Esophagus squamous epithelium (tissue), 5 donors: ENCODE data around the gene CRB1. TPM values are rescaled to one million over a fixed set of nuclear protein-coding genes. Genes with fewer than 3 reads are reported as not detected.

Source experiments
- DNase-seq: peaks from one replicate; lab custom pipeline; 2025; lab: John Stamatoyannopoulos, UW
- H3K27ac ChIP-seq, 4 donors: fragments of 200-600 bp; sonication (generic); one replicate each; pipeline ENCODE4 v1.5.1; 2016 to 2019; ENCODE audit warnings: mild to moderate bottlenecking in 1 of 4
- H3K27me3 ChIP-seq, 4 donors: fragments of 200-600 bp; sonication (generic); 1 replicate in 3 of 4; 2 replicates in 1 of 4; pipeline versions ENCODE4 v1.5.1 to v1.6.0; 2017 to 2021; ENCODE audit warnings: antibody characterized with exemption in 1 of 4
- H3K36me3 ChIP-seq, 3 donors: fragments of 200-600 bp; sonication (generic); one replicate each; pipeline ENCODE4 v1.5.1; 2016 to 2019
- H3K4me1 ChIP-seq, 3 donors: fragments of 200-600 bp; sonication (generic); one replicate each; pipeline ENCODE4 v1.5.1; 2017 to 2019
- H3K4me3 ChIP-seq, 4 donors: fragments of 200-600 bp; sonication (generic); 1 replicate in 3 of 4; 2 replicates in 1 of 4; pipeline ENCODE4 v1.5.1; 2016 to 2019; ENCODE audit warnings: mild to moderate bottlenecking in 2 of 4, moderate library complexity in 1 of 4
- H3K9me3 ChIP-seq, 3 donors: fragments of 200-600 bp; sonication (generic); one replicate each; pipeline ENCODE4 v1.5.1; 2016 to 2019
- CTCF ChIP-seq, 6 experiments: fragments of 450-650 bp in 4 of 6; fragments of 200-600 bp in 2 of 6; sonication (generic) in 2 of 6; IDR thresholded peaks; one replicate each; pipeline ENCODE4 v1.5.1; 2016 to 2019; ENCODE audit warnings: antibody characterized with exemption in 6 of 6, mild to moderate bottlenecking in 4 of 6, moderate library complexity in 4 of 6
- POLR2A ChIP-seq, 4 donors: fragments of 450-650 bp; IDR thresholded peaks; one replicate each; pipeline ENCODE4 v1.6.1; 2017; ENCODE audit warnings: antibody characterized with exemption in 4 of 4, mild to moderate bottlenecking in 4 of 4, moderate library complexity in 3 of 4
- WGBS, 2 donors: methylation state at CpG; one replicate each; pipeline ENCODE4 v1.1.5; 2018; 5-methylcytosine and 5-hydroxymethylcytosine counted together
- intact Hi-C: fragments of 100-400 bp; cut with DNase I; formaldehyde crosslinking; loops from one replicate; pipeline ENCODE4 v1.15.0; 2022
- total RNA-seq, 4 donors: library from RNA; depleted of rRNA; stranded (reverse); fragments of >200 nt; gene quantifications; one replicate each; pipeline ENCODE4 v1.1.0, GENCODE V29; 2016
- donor health status: DM: yes; HTN: yes; CAD: no.

The CRB1 gene
- total RNA-seq, 4 donors from 2014 or later, result 0.19 TPM; not detected in 3

GRCh38 chr1:197384471-197384870 lies 116.4 kb downstream of the CRB1 start:
- WGBS, 2 donors, result 61 to 62% methylated on average over 6 of the region's 6 CpGs
- intact Hi-C loops, result no loop called here
- no peak for TF ChIP-seq POLR2A (IDR thresholded peaks at IDR 0.05)
- TF ChIP-seq CTCF (IDR thresholded peaks at IDR 0.05), result no peak

GRCh38 chr1:197388801-197389200 lies 120.7 kb downstream of the CRB1 start:
- no peak overlapping the region for H3K4me3 ChIP-seq
- intact Hi-C loops, result no loop called here
- no peaks in the 10 kb centered on the region for H3K4me1 ChIP-seq
- TF ChIP-seq POLR2A (IDR thresholded peaks at IDR 0.05) (no peak), CTCF (IDR thresholded peaks at IDR 0.05) (no peak)
- 79 to 83% methylated on average over 1 of the region's 1 CpG for WGBS, 2 donors
- no peak for DNase-seq
- no peaks in the 10 kb centered on the region for H3K36me3 ChIP-seq
- no peak overlapping the region for H3K27ac ChIP-seq
- H3K9me3 ChIP-seq, result no peaks in the 10 kb centered on the region
- no peaks in the 10 kb centered on the region for H3K27me3 ChIP-seq

More at GRCh38 chr1:197384471-197384870, 116.4 kb downstream of the CRB1 start:
- H3K4me1 ChIP-seq, result no peaks in the 10 kb centered on the region
- no peak for DNase-seq
- H3K27me3 ChIP-seq, result no peaks in the 10 kb centered on the region
- no peaks in the 10 kb centered on the region for H3K36me3 ChIP-seq
- H3K4me3 ChIP-seq, result no peak overlapping the region
- no peaks in the 10 kb centered on the region for H3K9me3 ChIP-seq
- H3K27ac ChIP-seq, result no peak overlapping the region

- intact Hi-C loops, result no loop called here
- no peak for DNase-seq
- Histone ChIP-seq H3K36me3 (no peaks in the 10 kb centered on the region), H3K4me1 (no peaks in the 10 kb centered on the region), H3K9me3 (no peaks in the 10 kb centered on the region), H3K27ac (no peak overlapping the region), H3K27me3 (no peaks in the 10 kb centered on the region), H3K4me3 (no peak overlapping the region)
- WGBS, 2 donors, result 31 to 42% methylated on average over 2 of the region's 2 CpGs
- TF ChIP-seq POLR2A (IDR thresholded peaks at IDR 0.05) (no peak), CTCF (IDR thresholded peaks at IDR 0.05) (no peak)
Observed at GRCh38 chr1:197390856-197391255, 122.8 kb downstream of the CRB1 start.

- 44 to 45% methylated on average over 3 of the region's 3 CpGs for WGBS, 2 donors
- TF ChIP-seq POLR2A (IDR thresholded peaks at IDR 0.05), result no peak
- no peak for TF ChIP-seq CTCF (IDR thresholded peaks at IDR 0.05)
- no peak overlapping the region for H3K27ac ChIP-seq
- H3K4me1 ChIP-seq, result no peaks in the 10 kb centered on the region
- DNase-seq, result no peak
- no peaks in the 10 kb centered on the region for H3K27me3 ChIP-seq
- no peaks in the 10 kb centered on the region for H3K9me3 ChIP-seq
- intact Hi-C loops, result no loop called here
- H3K36me3 ChIP-seq, result no peaks in the 10 kb centered on the region
- no peak overlapping the region for H3K4me3 ChIP-seq
Observed at GRCh38 chr1:197391303-197392226, 123.5 kb downstream of the CRB1 start.

GRCh38 chr1:197392541-197392940 lies 124.5 kb downstream of the CRB1 start:
- Histone ChIP-seq H3K27me3 (no peaks in the 10 kb centered on the region), H3K4me3 (no peak overlapping the region), H3K9me3 (no peaks in the 10 kb centered on the region), H3K27ac (no peak overlapping the region), H3K36me3 (no peaks in the 10 kb centered on the region), H3K4me1 (no peaks in the 10 kb centered on the region)
- intact Hi-C loops, result no loop called here
- no peak for DNase-seq
- 53% methylated on average over 1 of the region's 1 CpG for WGBS, 2 donors
- TF ChIP-seq CTCF (IDR thresholded peaks at IDR 0.05), result no peak
- no peak for TF ChIP-seq POLR2A (IDR thresholded peaks at IDR 0.05)
